GM21390 (cell line): ENCODE measurements around the gene MEX3A.
"Not testable (repeated sequence)": the region's sequence is repeated elsewhere in the genome, so short reads cannot be mapped to it uniquely, and the experiment has no call there.

Experiments
- ATAC-seq: cut with Tn5 transposase; IDR thresholded peaks from one replicate; pipeline ENCODE4 v1.9.1; 2021; ENCODE audit not compliant: unreplicated experiment

The MEX3A gene

GRCh38 chr1:156118177-156118868 lies 36.1 kb upstream of the MEX3A start:
- ATAC-seq, result no peak

GRCh38 chr1:156117414-156118176 lies 35.3 kb upstream of the MEX3A start:
- no peak for ATAC-seq

GRCh38 chr1:156116731-156117130 lies 34.5 kb upstream of the MEX3A start:
- ATAC-seq, result not testable (repeated sequence)

DNA sequence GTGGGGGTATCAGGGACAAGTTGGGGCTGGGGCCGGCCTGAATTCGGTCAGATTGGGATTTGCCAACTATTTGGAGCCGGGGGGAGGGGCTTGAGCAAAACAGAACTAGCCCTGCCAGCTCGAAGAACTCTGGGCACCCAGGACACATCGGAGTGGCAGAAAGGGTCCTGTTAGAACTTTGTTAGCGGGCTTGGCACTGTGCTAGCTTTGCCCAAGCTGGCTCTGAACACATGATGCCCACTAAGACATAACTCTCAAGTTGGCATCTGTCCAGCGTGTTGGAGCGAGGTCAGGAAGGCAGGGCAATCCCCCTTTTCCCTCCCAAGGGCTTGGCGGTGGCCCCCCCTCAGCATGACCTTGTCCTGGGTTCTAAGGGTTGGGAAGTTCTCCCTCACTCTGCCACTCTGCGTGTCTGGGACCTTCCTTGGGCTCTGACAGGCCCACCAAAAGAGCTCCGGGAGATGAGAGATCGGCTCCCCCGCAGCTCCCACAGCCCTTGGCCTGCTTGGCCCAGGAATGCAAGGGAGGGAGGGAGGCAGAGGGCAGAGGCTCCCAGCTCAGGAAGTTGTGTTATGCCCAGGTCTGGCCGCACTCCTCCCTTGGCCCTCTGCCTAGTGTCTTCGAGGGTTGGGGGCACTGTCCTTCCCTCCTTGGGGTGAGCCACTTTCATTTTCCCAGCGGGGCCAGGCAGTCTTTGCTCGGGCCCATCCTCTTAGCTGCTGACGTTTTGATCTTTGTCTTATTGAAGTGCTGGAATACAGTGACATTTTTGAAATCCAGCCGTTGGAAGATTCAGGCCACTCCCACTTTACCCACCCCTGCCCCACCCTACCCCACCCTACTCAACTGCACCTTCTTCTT lies 33.5 kb upstream of the MEX3A start:
- no peak for ATAC-seq

DNA sequence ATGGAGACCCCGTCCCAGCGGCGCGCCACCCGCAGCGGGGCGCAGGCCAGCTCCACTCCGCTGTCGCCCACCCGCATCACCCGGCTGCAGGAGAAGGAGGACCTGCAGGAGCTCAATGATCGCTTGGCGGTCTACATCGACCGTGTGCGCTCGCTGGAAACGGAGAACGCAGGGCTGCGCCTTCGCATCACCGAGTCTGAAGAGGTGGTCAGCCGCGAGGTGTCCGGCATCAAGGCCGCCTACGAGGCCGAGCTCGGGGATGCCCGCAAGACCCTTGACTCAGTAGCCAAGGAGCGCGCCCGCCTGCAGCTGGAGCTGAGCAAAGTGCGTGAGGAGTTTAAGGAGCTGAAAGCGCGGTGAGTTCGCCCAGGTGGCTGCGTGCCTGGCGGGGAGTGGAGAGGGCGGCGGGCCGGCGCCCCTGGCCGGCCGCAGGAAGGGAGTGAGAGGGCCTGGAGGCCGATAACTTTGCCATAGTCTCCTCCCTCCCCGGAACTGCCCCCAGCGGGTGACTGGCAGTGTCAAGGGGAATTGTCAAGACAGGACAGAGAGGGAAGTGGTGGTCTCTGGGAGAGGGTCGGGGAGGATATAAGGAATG lies 32.8 kb upstream of the MEX3A start:
- ATAC-seq, result no peak

DNA sequence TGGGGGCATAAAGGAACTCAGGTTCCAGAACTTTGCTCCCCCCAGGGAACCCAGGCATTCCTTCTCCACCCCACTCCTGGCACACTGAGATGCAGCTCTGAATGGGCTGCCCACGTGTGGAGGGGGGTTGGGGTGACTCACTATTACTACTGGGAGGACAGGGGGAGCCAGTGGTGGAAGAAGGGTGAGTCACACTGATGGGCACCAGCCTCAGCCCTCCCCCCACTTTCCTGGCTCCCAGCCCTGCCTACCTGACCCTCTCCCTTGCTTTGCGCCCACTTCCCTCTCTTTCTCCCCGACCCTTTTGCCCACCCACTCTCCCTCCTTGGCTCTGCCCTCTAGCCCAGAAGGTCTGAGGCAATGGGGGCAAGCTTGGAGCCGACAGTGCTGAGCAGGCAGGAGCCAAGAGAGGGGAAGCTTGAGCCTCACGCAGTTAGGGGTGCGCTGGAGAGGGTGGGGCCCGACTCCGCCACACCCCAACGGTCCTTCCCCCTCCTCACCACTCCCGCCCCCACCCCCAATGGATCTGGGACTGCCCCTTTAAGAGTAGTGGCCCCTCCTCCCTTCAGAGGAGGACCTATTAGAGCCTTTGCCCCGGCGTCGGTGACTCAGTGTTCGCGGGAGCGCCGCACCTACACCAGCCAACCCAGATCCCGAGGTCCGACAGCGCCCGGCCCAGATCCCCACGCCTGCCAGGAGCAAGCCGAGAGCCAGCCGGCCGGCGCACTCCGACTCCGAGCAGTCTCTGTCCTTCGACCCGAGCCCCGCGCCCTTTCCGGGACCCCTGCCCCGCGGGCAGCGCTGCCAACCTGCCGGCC lies 32.0 kb upstream of the MEX3A start, which contains the start of gene LMNA:
TSS of gene LMNA (plus strand) at position 611 of the 818 bp plus-strand sequence. CDS start 208 bp downstream, outside the sequence.
- peak; percentile 68 for ATAC-seq

GRCh38 chr1:156113282-156113950 lies 31.2 kb upstream of the MEX3A start:
- no peak for ATAC-seq

- no peak for ATAC-seq
These were observed 30.2 kb upstream of the MEX3A start for GRCh38 chr1:156112276-156113137.

DNA sequence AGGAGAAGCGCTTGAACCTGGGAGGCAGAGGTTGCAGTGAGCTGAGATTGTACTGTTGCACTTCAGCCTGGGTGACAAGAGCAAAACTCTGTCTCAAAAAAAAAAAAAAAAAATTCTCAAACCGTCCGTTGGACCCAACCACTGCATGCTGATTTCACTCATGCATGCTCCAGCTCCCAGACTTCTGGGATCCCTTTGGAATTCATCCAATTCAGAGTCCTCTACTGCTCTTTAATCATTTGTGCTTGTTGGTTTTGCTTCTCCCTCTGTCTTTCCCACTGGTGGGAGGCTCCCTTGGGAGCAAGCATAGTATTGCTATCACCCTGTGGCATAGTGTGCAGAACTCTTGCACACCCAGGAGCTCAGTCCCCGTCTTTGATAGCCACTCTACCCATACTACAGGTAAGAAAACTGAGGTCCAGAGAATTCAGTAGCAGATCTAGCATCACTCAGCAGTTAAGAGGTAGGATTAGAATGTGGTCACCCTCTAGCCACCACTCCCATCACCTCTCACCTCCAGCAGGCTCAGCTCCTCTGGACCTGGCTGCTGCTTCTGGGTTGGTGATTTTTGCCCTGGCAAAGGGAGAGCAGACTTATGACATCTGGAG lies 29.2 kb upstream of the MEX3A start:
- ATAC-seq, result no peak

DNA sequence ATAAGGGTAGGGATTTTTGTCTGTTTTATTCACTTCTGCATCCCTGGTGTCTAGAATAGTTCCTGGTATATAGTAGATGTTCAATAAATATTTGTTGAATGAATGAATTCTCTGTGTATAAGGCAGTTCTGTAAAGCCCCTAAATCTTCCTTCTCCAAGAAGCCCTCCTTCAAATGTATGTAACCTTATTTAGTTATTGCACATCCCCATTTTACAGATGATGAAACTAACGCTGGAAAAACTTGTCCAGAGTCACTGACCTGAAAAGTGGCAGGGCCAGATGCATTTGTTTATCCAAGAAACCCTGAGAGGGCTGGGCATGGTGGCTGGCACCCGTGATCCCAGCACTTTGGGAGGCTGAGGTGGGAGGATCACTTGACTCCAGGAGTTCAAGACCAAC lies 28.0 kb upstream of the MEX3A start:
- no peak for ATAC-seq

GRCh38 chr1:156108664-156109241 lies 26.5 kb upstream of the MEX3A start:
- ATAC-seq, result no peak

DNA sequence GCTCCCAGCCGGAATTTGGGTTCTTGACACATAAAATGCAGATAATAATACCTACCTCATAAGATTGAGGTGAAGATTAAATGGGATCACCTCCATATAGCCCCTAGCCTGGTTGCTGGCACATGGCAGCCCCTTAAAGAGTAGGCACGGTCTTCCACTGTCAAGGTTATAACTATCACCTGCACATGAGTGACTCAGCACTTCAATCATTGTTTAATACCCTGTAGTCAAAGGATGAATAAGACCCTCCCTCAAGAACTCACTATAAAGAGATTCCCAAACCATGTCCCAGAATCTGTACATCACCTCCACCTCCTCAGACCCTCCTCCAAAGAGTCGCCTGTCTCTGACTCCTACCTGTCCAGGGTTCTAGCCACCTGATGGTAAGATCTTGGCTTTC lies 25.8 kb upstream of the MEX3A start:
- no peak for ATAC-seq

- no peak for ATAC-seq
These were observed 24.6 kb upstream of the MEX3A start for GRCh38 chr1:156106624-156107488.

DNA sequence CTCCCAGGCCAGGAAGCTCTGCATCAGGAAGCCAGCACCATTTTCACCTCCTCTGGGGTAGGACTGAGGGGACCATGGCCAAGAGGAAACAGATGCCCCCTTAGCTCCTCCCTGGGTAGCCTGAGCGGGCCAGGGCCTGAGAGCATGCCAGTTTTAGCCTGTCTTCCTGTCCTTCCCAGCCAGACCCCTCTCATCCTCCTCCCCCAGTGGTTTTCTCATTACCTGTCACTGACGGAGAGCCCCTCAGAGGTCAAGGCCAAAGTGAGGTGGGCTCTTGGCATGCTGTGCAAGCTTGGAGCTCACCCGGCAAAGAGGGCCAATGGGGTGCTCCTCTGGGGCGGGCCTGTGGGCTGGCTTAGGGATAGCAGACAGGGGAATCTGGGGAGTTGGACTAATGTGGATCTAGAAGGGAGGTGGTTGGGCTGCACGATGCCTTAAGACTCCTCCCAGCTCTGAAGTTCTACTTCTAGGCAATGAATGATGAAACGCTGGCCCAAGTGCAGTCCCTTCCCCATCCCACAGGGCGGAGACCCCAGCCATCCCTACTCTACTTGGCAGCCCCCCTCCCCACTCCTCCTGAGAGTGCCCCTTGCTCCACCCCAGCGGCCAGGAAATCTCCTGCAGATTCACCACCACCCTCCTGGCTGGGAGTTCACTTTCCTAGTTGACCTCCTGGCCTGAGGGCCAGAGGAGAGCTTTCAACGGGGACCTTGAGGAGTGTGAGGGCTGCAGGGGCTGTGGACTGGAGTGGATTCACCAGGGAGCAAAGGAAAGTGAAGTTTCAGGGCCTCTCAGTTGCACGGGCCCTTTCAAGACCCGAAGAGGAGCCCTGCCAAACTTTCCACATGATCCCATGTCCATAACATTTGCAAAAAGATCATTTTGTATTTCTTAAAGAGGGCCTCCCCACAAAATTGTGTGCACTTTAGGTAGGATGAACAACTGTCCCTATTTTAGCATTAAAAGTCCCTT lies 22.9 kb upstream of the MEX3A start:
- no peak for ATAC-seq

GRCh38 chr1:156104065-156104810 lies 22.0 kb upstream of the MEX3A start:
- no peak for ATAC-seq
